ENCODE results near the gene PALM3.
"Not testable (repeated sequence)": the region's sequence is repeated elsewhere in the genome, so short reads cannot be mapped to it uniquely, and the experiment has no call there.

PALM3 gene

DNA sequence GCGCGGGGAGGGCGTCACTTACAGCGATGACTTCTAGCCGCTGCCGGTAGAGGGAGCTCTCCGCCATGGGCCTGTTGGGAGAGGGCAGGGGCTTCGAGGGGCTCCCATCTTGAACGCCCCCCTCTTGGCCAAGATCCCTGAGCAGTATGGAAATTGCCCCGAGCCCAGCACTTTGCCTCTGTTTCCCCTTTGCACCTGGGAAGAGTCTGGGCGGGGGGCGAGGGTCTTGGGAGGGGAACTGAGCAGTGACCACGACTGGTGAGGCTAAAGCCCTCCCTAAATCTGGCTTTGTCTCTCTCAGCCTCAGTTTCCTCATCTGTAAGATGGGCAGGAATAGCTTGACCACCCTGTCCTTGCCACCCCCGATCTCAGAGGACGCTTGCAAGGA lies 2.8 kb downstream of the PALM3 start:
- no peak for DNase-seq

GRCh38 chr19:14058182-14059092 lies 3.4 kb downstream of the PALM3 start:
- no peak for DNase-seq

DNA sequence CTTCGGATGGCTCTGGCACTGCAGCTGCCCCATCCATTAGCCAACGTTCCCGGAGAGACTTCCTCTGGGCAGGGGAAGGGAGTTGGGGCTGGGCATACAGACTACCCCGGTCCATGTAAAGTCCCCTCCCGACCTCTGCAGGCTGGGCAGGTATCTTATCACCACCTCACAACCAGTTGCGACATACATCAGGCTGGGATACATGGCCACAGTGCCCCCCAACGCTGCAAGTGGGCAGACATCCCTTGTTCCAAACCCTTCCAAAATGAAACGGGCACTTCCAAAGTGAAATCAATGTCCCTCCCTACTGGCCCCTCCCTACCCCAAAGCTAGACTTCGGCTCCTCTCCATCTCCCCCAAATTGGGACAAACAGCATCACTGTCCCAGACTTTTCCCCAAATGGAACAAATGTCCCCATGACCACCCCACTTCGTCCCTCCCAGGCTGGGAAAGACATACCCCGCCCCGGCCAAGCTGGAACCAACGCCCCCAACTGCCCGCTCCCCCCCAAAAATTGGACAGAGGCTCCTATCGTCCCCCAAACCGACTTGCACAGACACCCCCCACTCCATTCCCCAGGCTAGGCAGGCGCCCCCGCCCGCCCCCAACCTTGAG lies 5.0 kb downstream of the PALM3 start:
- no peak for DNase-seq

DNA sequence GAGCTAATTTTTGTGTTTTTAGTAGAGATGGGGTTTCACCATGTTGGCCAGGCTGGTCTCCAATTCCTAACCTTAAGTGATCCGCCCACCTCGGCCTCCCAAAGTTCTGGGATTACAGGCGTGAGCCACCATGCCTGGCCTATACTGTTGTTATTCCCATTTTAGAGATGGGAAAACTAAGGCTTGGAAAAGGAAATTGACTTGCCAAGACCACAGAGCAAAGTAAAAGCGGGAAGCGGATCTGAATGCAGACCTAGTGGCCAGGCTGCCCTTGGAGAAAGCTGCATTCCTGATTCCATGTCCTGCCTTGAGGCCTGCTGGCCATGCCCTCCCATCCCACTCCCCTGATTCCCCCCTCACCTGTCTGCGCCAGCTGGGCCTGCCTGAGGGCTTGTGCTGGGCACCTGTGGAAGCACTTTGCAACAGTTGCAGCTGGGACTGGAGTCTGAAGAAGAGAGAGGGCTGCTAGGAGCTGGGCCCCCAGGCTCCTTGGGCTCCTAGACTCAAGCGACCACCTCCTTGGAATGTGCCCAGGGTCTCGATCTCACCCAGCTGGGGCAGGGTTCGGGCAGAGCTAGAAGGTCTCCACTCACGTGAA lies 5.7 kb downstream of the PALM3 start:
- no peak for DNase-seq

DNA sequence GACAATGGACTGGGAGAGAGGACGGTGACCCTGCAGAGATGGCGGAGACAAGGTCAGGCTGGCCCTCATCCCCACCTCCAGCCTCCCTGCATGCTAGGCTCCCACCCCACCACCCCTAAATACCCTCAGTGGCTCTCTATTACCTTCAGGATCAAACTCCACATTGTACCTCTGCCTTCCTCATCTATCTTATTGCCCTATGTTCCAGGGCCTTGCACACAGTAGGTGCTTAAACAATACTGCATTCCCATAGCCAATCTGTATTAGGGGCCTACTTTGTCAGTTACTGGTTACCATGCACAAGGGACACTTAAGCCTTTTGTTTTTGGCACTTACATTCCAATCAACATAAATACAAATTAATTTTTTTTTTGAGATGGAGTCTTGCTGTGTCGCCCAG lies 6.5 kb downstream of the PALM3 start:
- no peak for DNase-seq

DNA sequence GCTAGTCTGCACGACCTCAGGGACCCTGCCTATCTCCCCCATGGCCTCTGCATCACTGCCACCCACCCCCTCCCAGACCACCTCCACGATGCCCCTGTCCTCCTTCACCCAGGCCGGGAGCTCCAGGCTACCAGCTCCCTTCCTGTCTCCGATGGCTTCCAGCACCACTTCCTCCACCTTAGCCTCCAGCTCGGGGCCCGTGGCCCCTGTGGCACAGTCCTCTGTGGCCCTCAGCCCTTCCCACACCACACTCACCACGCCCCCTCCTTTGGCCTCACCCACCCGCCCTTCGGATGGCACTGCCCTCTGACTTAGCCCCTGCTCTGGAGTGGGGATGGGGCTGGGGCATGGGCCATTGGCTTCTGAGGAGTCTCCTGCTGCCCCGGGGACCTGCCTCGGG lies 7.2 kb downstream of the PALM3 start:
- no peak for DNase-seq

- DNase-seq, result no peak
Observed at GRCh38 chr19:14054099-14054498, 7.8 kb downstream of the PALM3 start.

GRCh38 chr19:14053500-14053899 lies 8.4 kb downstream of the PALM3 start:
- DNase-seq, result no peak

- no peak for DNase-seq
Observed at GRCh38 chr19:14053032-14053431, 8.8 kb downstream of the PALM3 start.

DNA sequence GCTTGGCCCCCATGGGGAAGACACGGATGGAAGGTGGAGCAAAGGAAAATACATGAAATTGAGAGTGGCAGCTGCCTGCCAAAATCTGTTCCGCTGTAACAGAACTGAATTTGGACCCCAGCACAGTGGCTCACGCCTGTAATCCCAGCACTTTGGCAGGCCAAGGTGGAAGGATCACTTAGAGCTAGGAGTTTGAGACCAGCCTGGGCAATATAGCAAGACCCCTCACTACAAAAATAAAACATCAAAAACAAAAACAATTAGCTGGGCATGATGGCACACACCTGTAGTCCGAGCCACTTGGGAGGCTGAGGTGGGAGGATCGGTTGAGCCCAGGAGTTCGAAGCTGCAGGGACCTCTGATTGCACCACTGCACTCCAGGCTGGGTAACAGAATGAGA lies 9.4 kb downstream of the PALM3 start:
- DNase-seq, result no peak

DNA sequence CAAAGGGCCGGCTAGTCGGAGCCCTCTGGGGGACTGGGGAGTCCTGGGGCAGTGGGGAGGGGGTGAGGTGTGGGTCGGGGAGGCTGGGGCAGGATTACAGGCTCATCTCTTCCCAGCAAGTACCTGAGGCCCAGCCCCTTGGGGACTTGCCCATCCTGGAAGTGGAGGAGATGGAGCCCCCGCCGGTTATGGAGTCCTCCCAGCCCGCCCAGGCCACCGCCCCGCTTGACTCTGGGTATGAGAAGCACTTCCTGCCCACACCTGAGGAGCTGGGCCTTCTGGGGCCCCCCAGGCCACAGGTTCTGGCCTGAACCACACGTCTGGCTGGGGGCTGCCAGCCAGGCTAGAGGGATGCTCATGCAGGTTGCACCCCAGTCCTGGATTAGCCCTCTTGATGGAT lies 9.9 kb downstream of the PALM3 start:
- DNase-seq, result no peak

DNA sequence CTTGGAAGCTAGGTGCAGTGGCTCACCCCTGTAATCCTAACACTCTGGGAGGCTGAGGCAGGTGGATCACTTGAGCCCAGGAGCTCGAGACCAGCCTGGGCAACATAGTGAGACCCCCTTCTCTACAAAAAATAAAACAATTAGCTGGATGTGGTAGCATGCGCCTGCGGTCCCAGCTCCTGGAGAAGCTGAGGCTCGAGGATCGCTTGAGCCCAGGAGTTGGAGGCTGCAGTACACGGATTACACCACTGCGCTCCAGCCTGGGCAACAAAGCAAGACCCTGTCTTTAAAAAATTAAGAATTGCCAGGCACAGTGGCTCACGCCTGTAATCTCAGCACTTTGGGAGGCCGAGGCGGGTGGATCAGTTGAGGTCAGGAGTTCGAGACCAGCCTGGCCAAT lies 10.9 kb downstream of the PALM3 start:
- not testable (repeated sequence) for DNase-seq

DNA sequence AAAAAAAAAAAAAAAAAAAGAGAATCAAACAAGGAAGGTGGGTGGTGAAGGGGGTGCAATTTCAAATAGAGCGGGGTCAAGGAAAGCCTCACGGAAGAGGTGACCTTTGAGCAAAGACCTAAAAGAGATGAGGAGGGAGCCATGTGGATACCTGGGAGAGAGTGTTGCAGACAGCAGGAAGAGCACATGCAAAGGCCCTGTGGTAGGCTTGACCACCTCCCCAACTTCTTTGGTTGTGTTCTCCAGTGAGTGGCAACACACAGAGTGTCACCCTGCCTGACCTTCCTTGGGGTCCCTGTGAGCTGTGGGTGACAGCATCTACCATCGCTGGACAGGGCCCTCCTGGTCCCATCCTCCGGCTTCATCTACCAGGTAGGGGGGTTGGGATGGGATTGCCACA lies 11.4 kb downstream of the PALM3 start:
- no peak for DNase-seq

DNA sequence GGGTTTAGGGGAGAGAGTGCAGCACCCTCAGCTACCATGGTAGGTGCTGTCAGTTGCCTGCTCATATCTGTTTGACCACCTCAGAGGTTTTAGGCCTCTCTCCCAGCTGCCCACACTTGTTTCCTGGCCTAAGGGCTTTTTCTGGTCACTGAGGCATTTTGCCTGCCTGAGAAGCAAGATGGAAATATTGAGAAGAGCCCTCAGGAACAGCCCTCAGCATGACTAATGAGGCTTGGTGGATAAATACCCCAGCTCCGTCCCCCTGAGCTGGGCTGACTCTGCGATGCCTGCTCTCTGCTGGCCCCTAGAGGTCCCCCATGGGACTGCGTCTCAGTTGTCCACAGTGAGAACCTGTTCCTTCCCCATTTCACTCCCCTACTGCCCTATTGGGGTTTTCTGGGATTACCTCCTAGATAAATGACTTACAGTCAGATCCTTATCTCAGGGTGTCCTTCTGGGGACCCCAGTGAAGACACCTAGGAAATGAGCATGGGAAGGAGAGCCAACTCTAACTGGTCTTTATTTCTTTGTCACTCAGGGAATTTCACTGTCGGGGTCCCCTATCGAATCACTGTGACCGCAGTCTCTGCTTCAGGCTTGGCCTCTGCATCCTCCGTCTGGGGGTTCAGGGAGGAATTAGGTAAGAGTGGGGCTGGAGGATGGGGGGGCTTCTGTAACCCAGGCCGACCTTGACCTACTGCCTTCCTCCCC lies 13.3 kb downstream of the PALM3 start:
- DNase-seq, result no peak

DNA sequence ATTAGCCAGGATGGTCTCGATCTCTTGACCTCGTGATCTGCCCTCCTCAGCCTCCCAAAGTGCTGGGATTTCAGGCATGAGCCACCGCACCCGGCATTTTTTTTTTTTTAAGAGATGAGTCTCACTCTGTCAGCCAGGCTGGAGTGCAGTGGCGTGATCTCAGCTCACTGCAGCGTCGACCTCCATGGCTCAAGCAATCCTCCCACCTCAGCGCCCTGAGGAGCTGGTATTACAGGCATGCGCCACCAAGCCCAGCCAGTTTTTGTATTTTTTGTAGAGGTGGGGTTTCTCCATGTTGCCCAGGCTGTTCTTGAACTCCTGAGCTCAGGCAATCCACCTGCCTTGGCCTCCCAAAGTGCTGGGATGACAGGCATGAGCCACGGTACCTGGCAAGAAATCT lies 14.0 kb downstream of the PALM3 start:
- DNase-seq, result not testable (repeated sequence)

- peak; percentile 33 for DNase-seq
Observed at GRCh38 chr19:14042659-14043608, 18.9 kb downstream of the PALM3 start.

- no peak for DNase-seq
Observed at GRCh38 chr19:14039181-14039580, 22.7 kb downstream of the PALM3 start.

- no peak for DNase-seq
Observed at GRCh38 chr19:14035706-14036105, 26.2 kb downstream of the PALM3 start.

DNA sequence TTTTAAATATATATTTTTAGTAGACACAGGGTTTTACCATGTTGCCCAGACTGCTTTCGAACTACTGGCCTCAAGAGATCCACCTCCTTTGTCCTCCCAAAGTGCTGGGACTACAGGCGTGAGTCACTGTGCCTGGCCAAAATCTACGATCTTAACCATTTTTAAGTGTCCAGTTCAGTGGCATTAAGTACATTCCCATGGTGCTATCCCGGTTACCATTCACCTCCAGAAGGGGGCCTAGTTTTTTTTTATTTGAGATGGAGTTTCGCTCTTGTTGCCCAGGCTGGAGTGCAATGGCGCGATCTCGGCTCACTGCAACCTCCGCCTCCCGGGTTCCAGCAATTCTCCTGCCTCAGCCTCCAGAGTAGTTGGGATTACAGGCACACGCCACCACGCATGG lies 26.7 kb downstream of the PALM3 start:
- not testable (repeated sequence) for DNase-seq

DNA sequence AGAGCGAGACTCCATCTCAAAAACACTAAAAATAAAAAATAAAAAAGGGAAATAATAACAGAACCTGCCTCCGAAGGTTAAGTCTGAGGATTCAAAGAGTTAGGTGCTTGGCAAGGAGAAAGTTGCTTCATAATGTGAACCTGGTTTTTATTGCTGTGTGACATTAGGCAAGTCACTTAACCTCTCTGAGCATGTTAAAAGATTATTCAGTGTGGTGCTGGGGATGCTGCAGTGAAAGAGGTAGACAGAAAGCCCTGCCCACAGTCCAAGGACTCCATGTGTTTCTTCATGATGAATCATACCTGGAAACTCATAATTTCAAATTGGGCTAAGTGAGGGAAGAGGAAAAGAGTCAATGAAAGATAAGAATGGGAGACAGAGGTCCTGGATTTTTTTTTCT lies 27.9 kb downstream of the PALM3 start:
- no peak for DNase-seq

GRCh38 chr19:14031719-14032480 lies 30.0 kb downstream of the PALM3 start, which contains the start of gene IL27RA:
IL27RA (plus strand) TSS chr19:14031762; CDS start chr19:14031873, 111 bp downstream.
- no peak for DNase-seq

Data from NCI-H510A (cell line).